ENCODE data around the gene SPATA16. TPM values are rescaled to one million over a fixed set of nuclear protein-coding genes. Genes with fewer than 3 reads are reported as not detected.

The SPATA16 gene
- total and polyA plus RNA-seq, 2 donors (not counting 1 experiment from before 2014, with no cell fraction given) = not detected

DNA sequence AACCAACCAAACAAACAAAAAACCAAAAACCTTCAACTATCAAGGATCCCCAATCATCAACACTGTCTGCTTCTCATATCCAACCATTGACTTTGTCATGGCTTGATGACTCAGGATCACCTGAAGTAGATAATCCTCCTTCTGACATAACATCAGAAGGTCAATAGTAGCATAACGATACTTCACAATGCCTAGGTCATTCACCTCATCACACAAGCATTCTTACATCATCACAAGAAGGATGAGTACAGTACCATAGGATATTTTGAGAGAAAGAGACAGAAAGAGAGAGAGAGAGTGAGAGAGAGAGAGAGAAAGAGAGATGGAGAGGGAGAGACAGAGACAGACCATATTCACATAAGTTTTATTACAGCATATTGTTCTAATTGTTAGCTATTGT is 42.1 kb downstream of the SPATA16 start:
- Mint-ChIP-seq H3K4me1 (no peaks in the 10 kb centered on the region), H3K4me3 (no peak overlapping the region), H3K27ac (no peak overlapping the region), H3K27me3 (no peaks in the 10 kb centered on the region), H3K9me3 (ENCODE audit: insufficient read depth) (no peaks in the 10 kb centered on the region)
- DNase-seq (no peak), ATAC-seq (ENCODE audit: low read depth) (no peak)
- Histone ChIP-seq H3K9me3 (ENCODE audit: control extremely low read depth in 1 of 3, control insufficient read depth in 2 of 3, insufficient read depth in 1 of 3, low read length in 2 of 3) (peaks cover 0 to 7% (median 0%) of the 10 kb centered on the region in 3 donors), H4K20me1 (ENCODE audit: control insufficient read depth, insufficient read depth, low read length, poor library complexity, severe bottlenecking) (no peaks in the 10 kb centered on the region), H3K79me2 (ENCODE audit: control insufficient read depth, insufficient read depth, low read length) (no peaks in the 10 kb centered on the region), H2AFZ (ENCODE audit: insufficient read depth, low read depth, low read length, poor library complexity, severe bottlenecking) (no peak overlapping the region), H3K27ac (ENCODE audit: low read length in 2 of 2) (no peak overlapping the region), H3K27me3 (replicated peaks in 1 of 4; ENCODE audit: control extremely low read depth in 1 of 4, control insufficient read depth in 3 of 4, insufficient read depth in 4 of 4, low read length in 3 of 4) (no peaks in the 10 kb centered on the region), H3K4me3 (ENCODE audit: control extremely low read depth in 1 of 5, extremely low read depth in 1 of 5, insufficient read depth in 1 of 5, low read depth in 2 of 5, low read length in 4 of 5) (no peak overlapping the region), H3K4me2 (replicated peaks; ENCODE audit: low read depth, low read length, poor library complexity, severe bottlenecking) (no peak overlapping the region), H3K9ac (ENCODE audit: low read length) (no peak overlapping the region), H3K36me3 (replicated peaks in 1 of 2; ENCODE audit: control extremely low read depth in 1 of 2, control insufficient read depth in 1 of 2, extremely low read depth in 1 of 2, insufficient read depth in 2 of 2, low read length in 1 of 2) (no peaks in the 10 kb centered on the region), H3K4me1 (ENCODE audit: control insufficient read depth in 2 of 2, insufficient read depth in 2 of 2, low read length in 2 of 2) (no peaks in the 10 kb centered on the region)
- intact Hi-C loops (cut with micrococcal nuclease) = no loop called here
- no peak for TF ChIP-seq EZH2 (IDR thresholded peaks at IDR 0.05; ENCODE audit: borderline replicate concordance, insufficient read depth, low read depth, low read length, poor library complexity, severe bottlenecking)
- TF ChIP-seq, protein P1, sequence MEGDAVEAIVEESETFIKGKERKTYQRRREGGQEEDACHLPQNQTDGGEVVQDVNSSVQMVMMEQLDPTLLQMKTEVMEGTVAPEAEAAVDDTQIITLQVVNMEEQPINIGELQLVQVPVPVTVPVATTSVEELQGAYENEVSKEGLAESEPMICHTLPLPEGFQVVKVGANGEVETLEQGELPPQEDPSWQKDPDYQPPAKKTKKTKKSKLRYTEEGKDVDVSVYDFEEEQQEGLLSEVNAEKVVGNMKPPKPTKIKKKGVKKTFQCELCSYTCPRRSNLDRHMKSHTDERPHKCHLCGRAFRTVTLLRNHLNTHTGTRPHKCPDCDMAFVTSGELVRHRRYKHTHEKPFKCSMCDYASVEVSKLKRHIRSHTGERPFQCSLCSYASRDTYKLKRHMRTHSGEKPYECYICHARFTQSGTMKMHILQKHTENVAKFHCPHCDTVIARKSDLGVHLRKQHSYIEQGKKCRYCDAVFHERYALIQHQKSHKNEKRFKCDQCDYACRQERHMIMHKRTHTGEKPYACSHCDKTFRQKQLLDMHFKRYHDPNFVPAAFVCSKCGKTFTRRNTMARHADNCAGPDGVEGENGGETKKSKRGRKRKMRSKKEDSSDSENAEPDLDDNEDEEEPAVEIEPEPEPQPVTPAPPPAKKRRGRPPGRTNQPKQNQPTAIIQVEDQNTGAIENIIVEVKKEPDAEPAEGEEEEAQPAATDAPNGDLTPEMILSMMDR (IDR thresholded peaks at IDR 0.05) = no peak
- POLR2A ChIA-PET = no interaction called here
- CTCF ChIA-PET = no interaction called here
- WGBS (ENCODE audit: insufficient coverage) = no CpG with 5 or more reads among the region's 1 CpG

DNA sequence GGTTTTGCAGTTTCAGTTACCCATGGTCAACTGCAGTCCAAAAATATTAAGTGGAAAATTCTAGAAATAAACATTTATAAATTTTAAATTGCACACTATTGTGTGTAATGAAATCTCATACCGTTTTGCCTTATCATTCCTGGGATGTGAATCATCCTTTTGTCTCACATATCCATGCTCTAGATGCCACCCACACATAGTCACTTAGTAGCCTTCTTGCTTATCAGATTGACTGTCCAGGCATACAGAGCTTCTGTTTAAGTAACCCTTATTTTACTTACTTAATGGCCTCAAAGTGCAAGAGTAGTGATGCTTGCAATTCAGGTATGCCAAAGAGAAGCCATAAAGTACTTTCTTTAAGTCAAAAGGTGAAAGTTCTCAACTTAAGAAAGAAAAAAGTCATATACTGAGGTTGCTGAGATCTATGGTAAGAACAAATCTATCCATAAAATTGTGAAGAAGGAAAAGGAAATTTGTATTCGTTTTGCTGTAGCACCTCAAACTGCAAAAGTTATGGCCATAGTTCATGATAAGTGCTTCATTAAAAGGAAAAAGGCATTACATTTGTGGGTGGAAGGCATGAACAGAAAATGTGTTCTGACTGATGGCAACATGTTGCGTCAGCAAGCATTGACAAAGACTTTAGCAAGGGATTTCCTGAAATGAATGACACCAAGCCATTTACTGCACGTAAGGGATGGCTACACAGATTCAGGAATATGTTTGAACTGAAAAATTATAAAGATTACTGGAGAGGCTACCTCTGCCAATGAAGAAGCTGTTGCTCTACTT is 43.8 kb downstream of the SPATA16 start:
- intact Hi-C loops (cut with micrococcal nuclease) = no loop called here
- Histone ChIP-seq H3K9ac (ENCODE audit: low read length) (no peak overlapping the region), H3K4me1 (ENCODE audit: control insufficient read depth in 2 of 2, insufficient read depth in 2 of 2, low read length in 2 of 2) (no peaks in the 10 kb centered on the region), H3K9me3 (ENCODE audit: control extremely low read depth in 1 of 3, control insufficient read depth in 2 of 3, insufficient read depth in 1 of 3, low read length in 2 of 3) (no peaks in the 10 kb centered on the region), H2AFZ (ENCODE audit: insufficient read depth, low read depth, low read length, poor library complexity, severe bottlenecking) (no peak overlapping the region), H3K27me3 (replicated peaks in 1 of 4; ENCODE audit: control extremely low read depth in 1 of 4, control insufficient read depth in 3 of 4, insufficient read depth in 4 of 4, low read length in 3 of 4) (no peaks in the 10 kb centered on the region), H3K79me2 (ENCODE audit: control insufficient read depth, insufficient read depth, low read length) (no peaks in the 10 kb centered on the region), H3K27ac (ENCODE audit: low read length in 2 of 2) (no peak overlapping the region), H3K36me3 (replicated peaks in 1 of 2; ENCODE audit: control extremely low read depth in 1 of 2, control insufficient read depth in 1 of 2, extremely low read depth in 1 of 2, insufficient read depth in 2 of 2, low read length in 1 of 2) (no peaks in the 10 kb centered on the region), H4K20me1 (ENCODE audit: control insufficient read depth, insufficient read depth, low read length, poor library complexity, severe bottlenecking) (no peaks in the 10 kb centered on the region), H3K4me2 (replicated peaks; ENCODE audit: low read depth, low read length, poor library complexity, severe bottlenecking) (no peak overlapping the region), H3K4me3 (ENCODE audit: control extremely low read depth in 1 of 5, extremely low read depth in 1 of 5, insufficient read depth in 1 of 5, low read depth in 2 of 5, low read length in 4 of 5) (no peak overlapping the region)
- Mint-ChIP-seq H3K27ac (no peak overlapping the region), H3K27me3 (no peaks in the 10 kb centered on the region), H3K9me3 (ENCODE audit: insufficient read depth) (no peaks in the 10 kb centered on the region), H3K4me1 (no peaks in the 10 kb centered on the region), H3K4me3 (no peak overlapping the region)
- ChIA-PET CTCF (no interaction called here), POLR2A (no interaction called here)
- TF ChIP-seq, protein P1 (IDR thresholded peaks at IDR 0.05) = no peak
- TF ChIP-seq EZH2 (IDR thresholded peaks at IDR 0.05; ENCODE audit: borderline replicate concordance, insufficient read depth, low read depth, low read length, poor library complexity, severe bottlenecking) = no peak
- ATAC-seq (ENCODE audit: low read depth) (no peak), DNase-seq (no peak)
- WGBS (ENCODE audit: insufficient coverage) = 96% methylated on average over 2 of the region's 4 CpGs

Data from B cell (primary cell).